Stimulated activated CD4-positive, alpha-beta T cell treated with anti-CD3 and anti-CD28 coated beads, TNF-alpha, amount 100 ng/mL, for 48 hours (primary cell): Measurements from ENCODE around the gene VRK3.

Source experiments
- DNase-seq, 3 donors: peaks; one replicate each; pipeline ENCODE4 v3.0.0-alpha.2; 2020; ENCODE audit warnings: low read depth in 3 of 3

Gene VRK3

DNA sequence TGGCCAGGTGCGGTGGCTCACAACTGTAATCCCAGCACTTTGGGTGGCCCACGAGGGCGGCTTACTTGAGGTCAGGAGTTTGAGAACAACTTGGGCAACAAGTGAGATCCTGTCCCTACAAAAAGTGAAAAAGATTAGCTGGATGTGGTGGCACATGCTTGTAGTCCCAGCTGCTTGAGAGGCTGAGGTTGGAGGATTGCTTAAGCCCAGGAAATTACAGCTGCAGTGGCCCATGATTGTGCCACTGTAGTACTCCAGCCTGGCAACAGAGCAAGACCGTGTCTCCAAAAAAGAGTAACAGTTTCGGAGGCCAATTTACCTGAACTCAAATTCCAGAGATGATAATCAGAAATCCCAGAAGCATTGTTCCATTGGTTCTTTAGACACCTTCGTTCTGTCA is 5.1 kb upstream of the VRK3 start:
- no peak for DNase-seq

DNA sequence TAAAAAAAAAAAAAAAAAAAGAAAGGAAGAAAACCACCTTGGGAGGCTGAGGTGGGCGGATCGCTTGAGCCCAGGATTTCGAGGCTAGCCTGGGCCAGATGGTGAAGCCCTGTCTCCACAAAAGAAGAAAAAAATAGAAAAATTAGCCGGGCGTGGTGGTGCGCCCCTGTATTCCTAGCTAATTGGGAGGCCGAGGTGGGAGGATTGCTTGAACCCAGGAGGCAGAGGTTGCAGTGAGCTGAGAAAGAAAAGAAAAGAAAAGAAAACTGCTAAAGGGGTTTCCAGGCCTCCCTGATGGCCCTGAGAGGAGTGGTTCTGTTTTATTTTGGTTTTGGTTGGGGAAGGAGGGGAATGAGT is 1.4 kb upstream of the VRK3 start:
- no peak for DNase-seq

DNA sequence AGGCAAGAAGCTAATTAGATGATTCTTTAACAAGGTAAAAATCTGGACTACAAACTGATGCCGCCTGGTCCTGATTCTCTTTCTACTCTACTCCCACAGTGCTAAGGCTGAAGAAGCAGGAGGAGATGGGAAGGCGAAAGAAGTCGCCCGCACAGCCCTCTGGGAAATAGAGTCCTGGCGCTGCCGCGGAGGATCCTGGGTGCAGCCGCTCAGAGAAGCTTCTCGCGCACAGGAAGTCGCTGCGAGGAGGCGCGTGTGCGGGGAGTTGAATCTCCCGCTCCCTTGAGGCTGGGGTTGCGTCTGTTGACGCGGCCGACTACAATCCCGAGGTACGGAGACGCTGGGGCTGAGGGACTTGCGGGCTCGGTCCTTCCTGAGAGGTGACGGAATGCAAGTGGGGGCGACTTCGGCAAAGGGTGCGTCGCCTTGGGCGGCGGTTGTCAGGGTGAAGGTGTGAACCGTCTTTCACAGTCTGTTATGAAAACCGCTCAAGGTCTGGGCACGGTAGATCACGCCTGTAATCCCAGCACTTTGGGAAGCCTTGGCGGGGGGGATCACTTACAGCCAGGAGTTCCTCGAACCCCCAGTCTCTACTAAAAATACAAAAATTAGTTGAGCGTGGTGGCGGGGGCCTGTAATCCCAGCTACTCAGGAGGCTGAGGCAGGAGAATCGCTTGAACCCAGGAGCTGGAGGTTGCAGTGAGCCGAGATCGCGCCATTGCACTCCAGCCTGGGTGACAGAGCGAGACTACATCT is 800 bp upstream of the VRK3 start, which contains the start of gene ZNF473:
Gene ZNF473, plus strand, starts transcription at position 212 of the 756 bp plus-strand sequence. CDS start 5,078 bp downstream, outside the sequence.
- DNase-seq = peak; percentile 76 to 85 (median 84)

DNA sequence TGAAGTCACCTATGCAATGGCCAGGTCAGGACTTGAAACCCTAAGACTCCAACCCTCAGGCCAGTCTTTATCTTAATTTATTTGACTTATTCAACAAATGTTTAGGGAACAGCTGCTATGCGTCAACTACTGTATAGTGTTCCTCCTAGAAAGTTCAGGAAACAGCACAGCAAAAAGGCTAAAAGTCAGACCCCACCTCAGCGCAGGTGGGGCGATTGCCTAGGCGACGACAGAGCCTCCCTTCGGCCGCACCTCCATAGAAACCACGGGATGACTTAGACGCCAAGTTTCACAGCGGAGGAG is 502 bp downstream of the VRK3 start:
- DNase-seq = no peak

DNA sequence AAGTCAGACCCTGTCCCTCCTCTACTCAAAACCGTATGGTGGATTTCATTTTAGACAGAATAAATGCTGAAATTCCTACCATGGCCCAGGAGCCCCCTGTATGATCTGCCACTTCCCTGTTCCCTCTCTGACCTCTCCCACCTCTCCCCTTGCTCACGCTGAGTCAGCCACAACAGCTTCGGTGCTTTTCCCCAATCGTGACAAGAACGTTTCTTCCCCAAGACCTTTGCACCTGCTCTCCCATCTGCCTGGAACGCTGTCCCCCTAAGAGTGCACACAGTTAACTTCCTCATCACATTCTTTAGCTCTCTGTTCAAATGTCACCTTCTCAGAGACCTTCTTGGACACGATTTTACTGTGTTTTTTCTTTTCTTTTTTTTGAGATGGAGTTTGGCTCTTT is 2.3 kb downstream of the VRK3 start:
- no peak for DNase-seq

DNA sequence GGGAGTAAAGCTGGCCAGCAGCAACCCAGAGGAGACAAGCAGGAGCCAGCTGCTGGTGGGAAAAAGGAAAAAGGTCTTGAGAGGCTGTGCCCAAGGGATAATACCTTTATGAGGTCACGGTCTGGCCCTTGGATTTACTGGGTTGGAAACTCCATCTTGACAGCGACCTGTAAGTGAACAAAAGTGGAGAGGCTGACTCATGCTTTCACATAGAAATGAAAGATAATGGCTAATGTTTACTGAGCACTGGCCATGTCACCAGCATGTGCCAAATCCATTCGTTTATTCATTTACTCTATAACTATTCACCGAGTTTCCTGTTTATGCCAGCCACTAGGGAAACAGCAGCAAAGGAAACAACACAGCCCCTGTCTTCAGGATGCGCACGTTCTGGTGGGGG is 4.7 kb downstream of the VRK3 start:
- DNase-seq = no peak

DNA sequence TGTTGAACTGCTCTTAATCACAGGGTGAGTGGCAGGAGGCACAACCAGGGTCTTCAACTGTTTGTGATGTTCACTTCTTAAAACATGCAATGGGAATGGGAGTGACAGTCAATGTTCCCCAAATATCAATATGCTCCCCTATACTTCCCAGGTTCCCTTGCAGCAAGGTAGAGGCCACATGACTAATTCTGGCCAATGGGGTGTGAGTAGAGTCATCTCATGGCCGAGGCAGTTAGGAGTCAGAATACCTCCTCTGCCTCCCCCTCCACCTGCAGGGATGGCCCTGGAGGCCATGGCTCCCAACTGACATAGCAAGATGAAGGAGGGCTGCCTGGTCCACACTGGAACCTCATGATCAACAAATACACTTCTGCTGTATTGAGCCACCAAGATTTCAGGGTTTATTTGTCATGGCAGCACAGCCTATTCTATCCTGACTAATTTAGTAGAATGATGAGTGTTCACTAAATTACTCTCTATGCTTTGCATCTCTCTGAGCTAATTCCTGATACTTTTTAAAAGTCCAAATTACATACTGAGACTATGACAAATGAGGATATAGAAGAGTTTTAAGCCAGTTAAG is 8.9 kb downstream of the VRK3 start:
- DNase-seq = no peak

DNA sequence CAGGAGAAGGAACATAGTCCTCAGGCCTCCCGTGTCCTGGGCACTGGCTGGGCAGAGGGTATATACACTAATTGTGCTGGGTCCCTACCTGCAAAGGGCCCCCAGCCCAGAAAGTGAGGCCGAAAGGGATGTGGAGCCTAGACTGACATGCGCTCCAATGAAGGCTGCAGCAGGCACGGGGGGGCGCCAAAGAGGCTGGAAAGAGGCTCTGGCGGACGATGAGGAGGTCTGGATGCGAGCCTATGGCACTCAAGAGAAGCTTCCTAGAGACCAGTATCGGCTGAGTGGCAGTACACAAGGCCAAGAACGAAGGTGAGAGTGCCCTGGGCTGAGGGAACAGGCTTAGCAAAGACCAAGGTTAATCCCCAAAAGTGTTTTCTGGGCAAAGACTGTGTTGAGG is 16.6 kb downstream of the VRK3 start:
- DNase-seq = no peak

DNA sequence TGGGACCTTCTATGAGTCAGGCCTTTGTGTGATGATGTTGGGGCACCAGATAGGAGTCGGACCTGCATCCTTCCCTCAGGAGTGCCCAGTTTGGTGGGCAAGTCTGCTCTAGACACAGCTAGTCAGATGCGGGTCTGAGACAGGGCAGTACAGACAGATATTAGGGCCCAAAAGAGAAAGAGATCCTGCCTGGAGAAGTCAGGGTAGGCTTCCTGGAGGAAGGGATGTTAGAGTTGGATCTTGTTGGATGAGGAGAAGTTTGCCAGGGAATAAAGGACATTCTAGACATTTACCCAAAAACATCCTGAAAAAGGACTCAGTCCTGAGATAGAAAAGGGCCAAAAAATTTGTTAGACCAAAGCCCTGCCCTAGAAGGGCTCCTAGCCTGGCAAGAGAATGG is 17.2 kb downstream of the VRK3 start:
- no peak for DNase-seq

DNA sequence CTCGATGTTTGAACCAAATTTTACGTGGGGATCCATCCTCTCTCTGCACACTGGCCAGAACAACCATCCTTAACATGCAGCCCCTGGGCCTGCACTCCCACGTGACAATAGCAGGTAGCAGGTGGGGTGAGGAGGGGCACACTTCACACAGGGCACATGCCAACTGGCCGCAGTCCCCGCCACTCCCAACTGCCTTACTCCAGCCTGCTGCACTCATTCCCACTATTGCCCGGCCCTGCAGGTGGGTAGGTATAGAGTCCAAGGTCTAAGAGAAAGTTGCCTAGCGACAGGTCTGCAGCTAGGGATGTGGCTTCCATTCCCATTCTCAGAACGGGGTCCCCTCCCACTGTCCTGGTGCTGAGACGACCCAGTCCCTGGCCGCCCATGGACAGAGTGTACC is 18.0 kb downstream of the VRK3 start:
- no peak for DNase-seq

DNA sequence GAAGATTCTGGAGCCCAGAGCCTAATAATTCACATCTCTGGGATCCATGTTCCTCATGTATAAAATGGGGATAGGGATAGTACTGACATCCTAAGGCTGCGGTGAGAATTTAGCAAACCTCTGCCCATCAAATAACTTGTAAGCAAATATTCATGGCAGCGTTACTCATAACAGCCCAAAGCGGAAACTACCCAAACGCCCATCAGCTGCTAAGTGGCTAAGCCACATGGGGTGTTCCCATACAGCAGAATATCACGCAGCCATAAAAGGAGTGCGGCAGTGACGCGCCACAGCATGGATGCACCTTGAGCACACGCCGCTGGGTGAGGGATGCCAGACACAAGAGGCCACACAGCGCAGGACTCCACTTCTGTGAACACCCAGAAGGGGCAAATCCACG is 19.7 kb downstream of the VRK3 start:
- no peak for DNase-seq

DNA sequence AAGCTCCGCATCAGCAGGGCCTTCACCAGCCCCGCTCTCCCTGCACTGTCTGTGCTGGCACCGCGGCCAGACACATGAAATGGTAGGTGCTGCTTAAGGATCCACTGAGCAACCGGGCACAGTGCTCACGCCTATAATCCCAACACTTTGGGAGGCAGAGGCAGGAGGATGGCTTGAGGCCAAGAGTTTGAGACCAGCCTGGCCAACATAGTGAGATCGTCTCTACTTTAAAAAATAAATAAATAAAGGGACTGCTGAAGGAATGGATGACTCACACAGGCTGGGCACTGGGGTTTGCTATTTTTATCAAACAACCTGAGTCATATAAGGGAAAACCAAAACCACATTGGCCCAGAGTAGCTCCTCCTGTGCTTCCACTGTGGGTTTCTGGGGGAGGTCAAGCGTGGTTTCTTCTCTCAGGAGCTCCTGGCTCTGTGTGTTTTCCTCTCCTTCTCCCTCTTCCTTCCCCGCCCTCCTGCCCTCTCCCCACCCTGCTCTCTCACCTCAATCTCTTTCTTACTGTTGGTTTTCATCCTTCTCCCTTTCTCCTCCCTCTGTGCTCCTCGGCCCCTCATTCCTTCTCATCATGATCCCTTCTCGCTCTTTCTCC is 21.3 kb downstream of the VRK3 start:
- peak in 1 of 3 donors; percentile 18 for DNase-seq

DNA sequence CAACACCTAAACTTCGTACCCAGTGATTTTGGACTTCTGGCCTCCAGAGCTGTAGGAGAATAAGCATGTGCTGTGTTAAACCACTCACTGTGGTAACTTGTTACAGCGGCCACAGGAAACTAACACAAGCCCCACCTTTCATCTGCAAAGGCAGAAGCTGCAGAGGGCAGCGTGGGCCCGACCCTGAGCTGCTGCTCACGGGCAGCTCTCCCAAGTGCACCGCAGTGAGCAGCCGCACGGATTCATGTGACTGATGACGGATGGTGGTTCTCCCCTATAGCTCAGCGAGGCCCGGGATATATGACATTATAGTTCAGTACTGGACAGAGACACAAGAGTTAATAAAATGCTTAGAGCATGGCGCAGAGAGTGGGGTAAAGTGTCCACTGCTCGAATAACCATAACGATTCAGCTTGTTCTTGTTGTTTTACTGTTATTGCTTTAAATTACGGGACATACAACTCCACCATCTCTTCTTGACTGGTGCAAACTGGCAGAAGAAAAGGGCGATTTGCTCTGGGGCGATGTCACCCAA is 21.9 kb downstream of the VRK3 start:
- DNase-seq = no peak

DNA sequence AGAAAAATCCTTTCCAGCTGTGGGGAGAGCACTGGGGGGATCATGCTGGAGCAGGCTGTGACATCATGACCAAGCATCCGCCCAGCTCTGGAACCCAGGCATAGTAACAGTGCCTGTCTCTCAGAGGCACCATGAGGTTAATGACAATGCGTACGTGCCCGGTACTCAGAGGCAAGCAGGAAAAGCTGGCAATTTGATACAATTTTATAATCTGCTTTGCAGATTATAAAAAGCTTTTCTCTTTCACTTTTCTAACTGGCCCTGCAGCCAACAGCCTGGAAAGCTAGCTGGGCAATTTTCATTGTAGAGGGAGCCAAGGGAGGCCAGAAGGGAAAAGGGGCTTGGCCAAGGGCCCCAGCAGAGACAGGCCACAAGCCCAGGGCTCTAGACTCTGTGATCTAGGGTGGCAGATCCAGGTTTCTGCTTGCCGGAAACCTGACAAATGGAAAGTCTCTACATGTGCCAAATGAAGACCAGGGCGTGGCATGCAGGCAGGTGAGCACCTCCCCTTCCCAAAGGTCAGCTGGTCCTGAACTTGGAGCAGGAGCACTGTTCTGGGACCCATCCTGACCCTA is 22.7 kb downstream of the VRK3 start:
- DNase-seq = no peak

DNA sequence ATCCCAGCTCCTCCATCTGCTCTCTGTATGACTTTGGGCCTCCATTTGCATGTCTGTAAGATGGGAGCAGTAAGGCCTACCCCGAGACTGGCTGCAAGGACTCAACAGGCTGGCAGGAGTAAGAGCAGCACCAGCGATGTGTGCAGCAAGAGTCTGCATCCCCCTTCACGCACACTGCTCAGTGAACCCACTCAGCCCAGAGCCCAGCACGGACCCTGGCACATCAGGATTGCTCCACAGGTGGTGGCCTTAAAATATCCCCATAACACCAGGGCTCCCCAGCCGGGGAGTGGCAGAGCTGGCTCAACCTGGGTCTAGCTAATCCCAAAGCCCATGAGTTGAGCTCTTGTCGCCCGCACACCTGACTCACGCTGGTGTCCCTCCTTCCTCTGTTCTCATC is 23.4 kb downstream of the VRK3 start:
- no peak for DNase-seq

DNA sequence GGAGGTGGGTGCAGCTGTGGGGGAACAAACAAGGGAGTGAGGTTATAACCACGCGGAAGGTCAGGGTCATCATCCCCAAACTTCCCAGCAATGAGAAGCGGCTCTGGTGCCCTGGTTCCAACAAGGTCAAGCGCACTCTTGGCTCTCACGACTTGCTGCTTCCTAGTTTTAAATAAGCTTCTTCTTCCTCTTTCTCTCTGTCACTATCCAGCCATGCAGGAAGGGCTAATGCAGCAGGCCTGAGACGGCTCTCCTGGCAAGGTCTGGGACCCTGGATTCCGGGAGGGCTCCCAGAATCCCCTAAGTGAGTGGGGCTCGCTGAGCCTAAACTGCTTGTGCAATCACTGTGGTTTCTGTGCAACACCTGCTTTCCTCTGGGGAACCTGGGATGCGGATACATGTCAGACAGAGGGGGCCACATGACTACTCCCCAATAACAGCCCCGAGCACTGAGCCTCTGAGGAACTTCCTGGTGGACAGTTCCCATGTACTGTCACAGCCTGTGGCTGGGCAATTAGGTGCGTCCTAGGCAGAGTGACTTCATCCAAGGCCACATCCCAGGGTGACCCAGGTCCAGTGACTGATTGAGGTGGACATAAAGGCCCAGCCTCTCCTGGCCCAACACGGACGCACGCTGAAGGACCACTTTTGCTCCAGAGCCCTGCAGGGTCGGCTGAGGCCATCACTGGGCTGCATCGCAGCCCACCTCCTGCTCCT is 24.2 kb downstream of the VRK3 start:
- DNase-seq = no peak

DNA sequence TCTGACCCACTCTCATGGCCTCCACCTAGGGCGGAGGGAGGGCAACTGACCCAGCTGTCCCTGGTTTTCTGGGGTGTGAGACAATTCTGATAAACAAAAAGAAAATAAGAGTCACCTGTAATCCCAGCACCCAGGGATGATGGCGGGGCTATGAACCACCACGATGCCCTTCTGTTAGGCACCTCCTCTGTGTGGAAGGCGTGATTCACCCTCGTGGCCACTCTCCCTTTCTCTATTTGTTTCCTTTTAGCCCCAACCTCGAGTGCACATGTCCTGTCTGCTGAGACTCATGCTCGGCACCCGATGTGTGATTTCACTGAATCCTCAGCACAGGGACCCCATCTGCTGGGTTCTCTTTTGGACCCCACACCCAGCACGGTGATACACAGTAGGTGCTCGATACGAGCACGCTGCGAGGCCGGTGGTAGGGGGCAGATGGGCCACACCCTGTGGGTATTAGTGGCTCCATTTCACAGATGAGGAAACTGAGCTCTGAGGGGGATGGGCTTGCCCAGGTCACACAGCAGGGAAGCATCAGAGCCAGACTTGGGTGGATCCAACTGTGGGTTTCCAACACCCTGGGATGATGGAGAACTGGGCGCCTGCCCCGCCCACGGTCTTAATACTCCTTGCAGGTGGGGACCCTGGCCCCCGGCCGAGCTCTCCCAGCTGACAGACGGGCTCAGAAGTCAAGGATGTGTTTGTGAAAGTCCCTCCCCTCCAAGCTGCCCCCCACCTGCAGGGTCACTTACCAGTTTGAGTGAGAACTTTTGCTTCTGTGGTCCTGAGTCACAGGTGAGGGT is 24.9 kb downstream of the VRK3 start:
- DNase-seq = no peak

DNA sequence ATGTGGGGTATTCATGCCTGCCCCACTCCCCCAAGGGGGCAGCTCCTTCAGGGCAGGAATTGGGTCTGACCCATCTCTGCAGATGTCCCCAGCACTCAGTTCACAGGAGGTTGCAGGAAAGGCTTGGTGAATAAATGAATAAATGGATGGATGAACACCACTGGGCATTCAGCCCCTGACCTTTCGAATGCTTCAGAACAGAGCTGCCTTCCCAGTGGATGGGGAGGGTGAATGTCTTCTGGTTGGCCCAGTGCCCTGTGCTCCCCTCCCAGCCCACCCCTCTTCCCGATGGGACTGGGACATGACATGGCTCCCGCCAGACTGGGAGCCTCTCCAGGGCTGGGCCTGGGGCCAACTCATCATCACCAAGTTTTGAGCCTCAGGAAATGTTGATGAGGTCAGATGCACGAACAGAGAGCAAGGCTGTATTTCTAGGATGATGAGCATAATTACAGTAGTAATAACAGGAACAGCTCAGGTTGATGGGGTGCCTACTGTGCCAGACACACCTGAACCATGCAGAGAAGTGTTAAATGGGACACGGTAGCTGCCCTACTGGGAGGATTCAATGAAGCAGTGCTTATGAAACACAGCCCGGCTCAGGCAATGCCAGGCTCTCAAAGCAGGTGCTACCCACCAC is 25.7 kb downstream of the VRK3 start:
- no peak for DNase-seq

DNA sequence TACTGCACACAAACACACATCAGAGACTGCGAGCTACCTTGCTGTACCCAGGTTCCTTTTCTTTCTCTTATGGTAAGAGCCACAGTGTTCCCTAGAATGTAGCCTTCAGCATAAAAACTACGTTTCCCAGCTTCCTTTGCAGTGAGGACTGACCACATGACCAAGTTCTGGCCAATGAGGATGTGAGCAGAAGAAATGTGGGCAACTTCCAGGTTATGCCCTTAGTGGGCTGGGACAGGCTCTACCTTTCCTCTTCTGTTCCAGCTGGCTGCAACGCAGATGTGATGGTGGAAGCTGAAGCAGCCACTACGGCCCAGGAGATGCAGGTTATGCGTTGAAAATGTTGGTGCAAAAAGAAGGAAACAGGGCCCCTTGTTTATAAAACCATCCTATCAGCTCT is 27.5 kb downstream of the VRK3 start:
- DNase-seq = no peak

DNA sequence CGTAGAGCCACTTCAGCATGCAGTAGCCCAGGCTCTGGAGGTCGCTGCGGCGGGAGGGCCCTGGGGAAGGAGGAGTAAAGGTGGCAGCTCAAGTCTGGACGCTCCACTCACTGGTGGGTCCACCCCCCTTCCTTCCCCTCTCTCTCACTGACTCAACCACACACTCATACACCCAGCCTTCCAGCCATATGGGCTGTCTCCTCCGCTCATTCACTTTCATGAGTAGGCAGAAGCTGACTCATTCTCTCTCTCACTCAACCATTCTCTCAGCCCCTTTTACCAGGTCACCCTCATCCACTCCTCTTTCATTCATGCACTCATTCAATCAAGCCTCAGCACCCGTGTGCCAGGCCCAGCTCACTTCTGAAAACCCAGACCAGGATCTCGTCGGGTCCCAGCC is 36.7 kb downstream of the VRK3 start:
- peak in 2 of 3 donors; percentile 11 to 19 for DNase-seq

DNA sequence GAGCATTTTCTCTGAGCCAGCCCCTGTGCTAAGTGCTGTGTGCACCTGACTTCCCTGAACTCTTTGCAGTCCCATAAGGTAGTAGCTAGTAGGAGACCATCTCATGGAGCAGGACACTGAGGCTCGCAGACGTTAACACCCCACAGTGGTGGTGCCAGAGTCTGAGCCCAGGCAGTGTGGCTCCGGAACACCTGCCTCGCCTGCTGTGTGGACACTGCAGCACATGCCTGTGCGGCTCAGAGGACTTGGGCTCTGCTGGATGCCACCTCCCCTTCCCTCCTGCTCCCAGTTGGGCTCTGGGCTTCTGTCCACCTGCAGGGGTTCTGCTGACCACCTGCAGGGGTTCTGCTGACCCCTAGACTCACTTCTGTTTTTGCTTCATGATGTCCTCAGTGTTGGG is 37.2 kb downstream of the VRK3 start:
- no peak for DNase-seq
